ENCODE data around the gene KIF5B. TPM values are rescaled to one million over a fixed set of nuclear protein-coding genes. Genes with fewer than 3 reads are reported as not detected.
"Not testable (repeated sequence)": the region's sequence is repeated elsewhere in the genome, so short reads cannot be mapped to it uniquely, and the experiment has no call there.

KIF5B gene
- total and polyA plus RNA-seq, 2 donors from 2014 or later, result 26.9 to 77.2 TPM

- Histone ChIP-seq H3K27ac (ENCODE audit: low read depth in 2 of 2, low read length in 2 of 2) (no peak overlapping the region), H3K9me3 (ENCODE audit: control insufficient read depth in 2 of 3, insufficient read depth in 1 of 3, low read length in 3 of 3) (no peaks in the 10 kb centered on the region), H3K27me3 (ENCODE audit: control insufficient read depth, insufficient read depth, low read length) (no peaks in the 10 kb centered on the region), H3K4me3 (ENCODE audit: low read length in 3 of 3) (no peak overlapping the region), H3K36me3 (ENCODE audit: control insufficient read depth in 2 of 3, insufficient read depth in 3 of 3, low read length in 3 of 3) (no peaks in the 10 kb centered on the region), H3K4me1 (ENCODE audit: control insufficient read depth in 2 of 3, insufficient read depth in 2 of 3, low read depth in 1 of 3, low read length in 3 of 3) (no peaks in the 10 kb centered on the region), H3K9ac (ENCODE audit: low read length in 3 of 3) (no peak overlapping the region)
- FAIRE-seq (no peak), DNase-seq (no peak)
- TF ChIP-seq CTCF (IDR thresholded peaks at IDR 0.05; ENCODE audit: borderline replicate concordance, extremely low read depth, insufficient read depth), result no peak
- intact Hi-C loops (cut with DNase I), result no loop called here
These were observed 12.3 kb upstream of the KIF5B start for GRCh38 chr10:32068569-32068968.

- H3K9ac ChIP-seq (ENCODE audit: low read length in 3 of 3); H3K4me3 ChIP-seq (ENCODE audit: low read length in 3 of 3); H3K4me1 ChIP-seq (ENCODE audit: control insufficient read depth in 2 of 3, insufficient read depth in 2 of 3, low read depth in 1 of 3, low read length in 3 of 3); FAIRE-seq; DNase-seq; intact Hi-C loops (cut with DNase I); H3K27me3 ChIP-seq (ENCODE audit: control insufficient read depth, insufficient read depth, low read length); H3K27ac ChIP-seq (ENCODE audit: low read depth in 2 of 2, low read length in 2 of 2); H3K9me3 ChIP-seq (ENCODE audit: control insufficient read depth in 2 of 3, insufficient read depth in 1 of 3, low read length in 3 of 3); H3K36me3 ChIP-seq (ENCODE audit: control insufficient read depth in 2 of 3, insufficient read depth in 3 of 3, low read length in 3 of 3): not testable (repeated sequence)
These were observed 11.7 kb upstream of the KIF5B start for GRCh38 chr10:32067931-32068330.

GRCh38 chr10:32065856-32066255 lies 9.6 kb upstream of the KIF5B start:
- Histone ChIP-seq H3K9me3 (ENCODE audit: control insufficient read depth in 2 of 3, insufficient read depth in 1 of 3, low read length in 3 of 3) (no peaks in the 10 kb centered on the region), H3K36me3 (ENCODE audit: control insufficient read depth in 2 of 3, insufficient read depth in 3 of 3, low read length in 3 of 3) (no peaks in the 10 kb centered on the region), H3K4me1 (ENCODE audit: control insufficient read depth in 2 of 3, insufficient read depth in 2 of 3, low read depth in 1 of 3, low read length in 3 of 3) (no peaks in the 10 kb centered on the region), H3K27me3 (ENCODE audit: control insufficient read depth, insufficient read depth, low read length) (no peaks in the 10 kb centered on the region), H3K4me3 (ENCODE audit: low read length in 3 of 3) (no peak overlapping the region), H3K27ac (ENCODE audit: low read depth in 2 of 2, low read length in 2 of 2) (no peak overlapping the region), H3K9ac (ENCODE audit: low read length in 3 of 3) (no peak overlapping the region)
- no peak for TF ChIP-seq CTCF (IDR thresholded peaks at IDR 0.05; ENCODE audit: borderline replicate concordance, extremely low read depth, insufficient read depth)
- intact Hi-C loops (cut with DNase I), result no loop called here
- DNase-seq (no peak), FAIRE-seq (no peak)

- no peaks in the 10 kb centered on the region for H3K9me3 ChIP-seq (ENCODE audit: control insufficient read depth in 2 of 3, insufficient read depth in 1 of 3, low read length in 3 of 3)
- FAIRE-seq, result no peak
- intact Hi-C loops (cut with DNase I), result no loop called here
These were observed 5.2 kb upstream of the KIF5B start for GRCh38 chr10:32061440-32061839.

More at GRCh38 chr10:32061440-32061839, 5.2 kb upstream of the KIF5B start:
- H3K27ac ChIP-seq (ENCODE audit: low read depth in 2 of 2, low read length in 2 of 2), result no peak overlapping the region
- peaks cover 0 to 3% (median 0%) of the 10 kb centered on the region in 3 donors for H3K4me1 ChIP-seq (ENCODE audit: control insufficient read depth in 2 of 3, insufficient read depth in 2 of 3, low read depth in 1 of 3, low read length in 3 of 3)
- no peaks in the 10 kb centered on the region for H3K27me3 ChIP-seq (ENCODE audit: control insufficient read depth, insufficient read depth, low read length)
- no peak overlapping the region for H3K9ac ChIP-seq (ENCODE audit: low read length in 3 of 3)
- H3K4me3 ChIP-seq (ENCODE audit: low read length in 3 of 3), result no peak overlapping the region
- H3K36me3 ChIP-seq (ENCODE audit: control insufficient read depth in 2 of 3, insufficient read depth in 3 of 3, low read length in 3 of 3), result no peaks in the 10 kb centered on the region
- TF ChIP-seq CTCF (IDR thresholded peaks at IDR 0.05; ENCODE audit: borderline replicate concordance, extremely low read depth, insufficient read depth), result no peak
- no peak for DNase-seq
